ENCODE results near the gene AEBP2.

GRCh38 chr12:19506497-19506896 is 67.2 kb downstream of the AEBP2 start:
- no peak for TF ChIP-seq TAF1 (IDR thresholded peaks at IDR 0.05; ENCODE audit: low read depth, low read length)
- TF ChIP-seq POLR2A (IDR thresholded peaks at IDR 0.05; ENCODE audit: low read depth, low read length) = no peak
